ENCODE data around the gene STARD3.

STARD3 gene

DNA sequence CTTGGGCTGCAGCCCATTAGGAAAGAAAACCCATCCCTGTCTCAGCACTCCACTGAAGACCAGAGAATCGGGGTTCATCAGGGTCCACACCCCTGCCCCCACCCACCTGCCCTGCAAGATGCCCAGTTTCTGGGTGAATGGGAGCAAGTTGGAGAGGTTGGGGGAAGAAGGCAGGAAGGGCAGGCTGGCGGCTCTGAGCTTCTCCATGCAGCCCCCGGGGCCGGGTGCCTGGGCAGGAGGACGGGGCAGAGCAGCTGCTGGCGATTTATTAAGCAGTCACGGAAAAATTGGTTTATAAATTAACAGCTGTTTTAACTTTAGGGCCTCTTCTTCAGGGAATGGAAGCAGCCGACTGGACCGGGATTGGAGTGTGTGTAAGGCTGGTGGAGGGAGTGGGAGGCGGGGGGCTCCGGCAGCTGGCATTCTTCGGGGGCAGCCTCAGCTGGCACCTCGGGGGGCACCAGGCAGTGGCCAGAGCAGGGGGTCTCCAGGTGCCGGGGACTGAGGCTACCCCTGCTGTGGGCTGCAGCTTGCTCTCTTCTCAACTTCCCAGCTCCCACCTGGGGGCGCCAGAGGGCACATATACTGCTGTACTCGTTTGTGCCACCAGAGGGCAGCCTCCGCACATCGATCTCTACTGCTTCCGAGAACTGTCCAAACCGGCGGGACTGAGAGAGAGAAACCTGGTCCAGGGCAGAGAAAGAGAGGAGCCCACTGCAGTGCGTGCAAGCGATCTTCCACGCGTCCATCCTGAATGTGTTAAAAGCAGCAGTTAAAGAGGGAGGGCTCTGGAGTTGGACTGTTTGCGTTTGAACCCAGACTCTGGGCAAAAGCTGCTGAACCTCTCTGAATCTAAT lies 15.2 kb upstream of the STARD3 start:
- DNase-seq, result peak; percentile 59 to 98

GRCh38 chr17:39622380-39623006 lies 14.5 kb upstream of the STARD3 start:
- no peak for DNase-seq

GRCh38 chr17:39623356-39623950 lies 13.5 kb upstream of the STARD3 start:
- peak; percentile 53 to 97 for DNase-seq

DNA sequence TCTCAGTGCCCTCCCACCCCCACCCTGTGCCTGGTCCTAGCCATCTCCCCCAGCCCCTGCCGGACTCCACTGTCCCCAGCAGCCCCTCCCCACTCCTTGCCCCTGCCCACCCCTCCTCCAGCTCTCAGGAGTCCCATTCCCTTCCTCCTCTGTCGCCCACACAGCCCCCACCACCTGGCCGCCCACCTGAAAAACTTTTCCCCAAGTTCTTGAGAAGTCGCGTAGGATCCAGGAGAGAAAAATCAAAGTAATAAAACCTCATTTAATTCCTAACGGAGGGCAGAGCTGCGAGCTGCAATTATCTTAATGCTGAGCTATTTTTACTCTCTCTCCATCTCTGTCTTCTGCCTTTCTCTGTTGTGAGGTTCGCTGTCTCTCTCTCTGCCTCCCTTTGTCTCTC lies 12.6 kb upstream of the STARD3 start:
- DNase-seq, result no peak

DNA sequence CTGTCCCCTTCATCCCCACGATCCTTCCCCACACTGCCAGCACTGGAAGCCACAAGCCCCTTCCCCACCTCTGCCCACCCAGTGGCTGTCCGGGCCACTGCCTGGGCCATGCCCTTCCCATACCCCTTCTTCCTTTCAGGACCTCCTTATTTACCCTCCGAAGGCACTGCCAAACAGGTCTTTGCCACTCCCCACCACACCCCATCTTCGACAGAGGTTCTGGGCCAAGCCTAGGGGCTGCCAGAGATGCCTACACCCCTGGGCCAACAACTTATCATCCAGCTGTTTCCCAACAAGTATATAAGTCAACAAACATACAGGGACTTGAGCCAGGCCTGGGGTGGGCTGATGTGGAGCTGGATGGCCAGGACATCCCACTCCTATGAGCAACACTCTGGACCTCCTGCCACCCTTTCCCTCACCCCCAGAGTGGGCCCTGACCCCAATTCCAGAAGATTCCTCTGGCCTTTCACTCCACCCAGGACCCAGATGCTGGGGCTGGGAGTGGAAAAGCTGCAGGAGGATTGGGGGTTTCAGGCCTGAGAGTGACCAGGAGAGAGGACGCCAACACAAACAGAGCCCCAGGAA lies 11.7 kb upstream of the STARD3 start:
- no peak for DNase-seq

DNA sequence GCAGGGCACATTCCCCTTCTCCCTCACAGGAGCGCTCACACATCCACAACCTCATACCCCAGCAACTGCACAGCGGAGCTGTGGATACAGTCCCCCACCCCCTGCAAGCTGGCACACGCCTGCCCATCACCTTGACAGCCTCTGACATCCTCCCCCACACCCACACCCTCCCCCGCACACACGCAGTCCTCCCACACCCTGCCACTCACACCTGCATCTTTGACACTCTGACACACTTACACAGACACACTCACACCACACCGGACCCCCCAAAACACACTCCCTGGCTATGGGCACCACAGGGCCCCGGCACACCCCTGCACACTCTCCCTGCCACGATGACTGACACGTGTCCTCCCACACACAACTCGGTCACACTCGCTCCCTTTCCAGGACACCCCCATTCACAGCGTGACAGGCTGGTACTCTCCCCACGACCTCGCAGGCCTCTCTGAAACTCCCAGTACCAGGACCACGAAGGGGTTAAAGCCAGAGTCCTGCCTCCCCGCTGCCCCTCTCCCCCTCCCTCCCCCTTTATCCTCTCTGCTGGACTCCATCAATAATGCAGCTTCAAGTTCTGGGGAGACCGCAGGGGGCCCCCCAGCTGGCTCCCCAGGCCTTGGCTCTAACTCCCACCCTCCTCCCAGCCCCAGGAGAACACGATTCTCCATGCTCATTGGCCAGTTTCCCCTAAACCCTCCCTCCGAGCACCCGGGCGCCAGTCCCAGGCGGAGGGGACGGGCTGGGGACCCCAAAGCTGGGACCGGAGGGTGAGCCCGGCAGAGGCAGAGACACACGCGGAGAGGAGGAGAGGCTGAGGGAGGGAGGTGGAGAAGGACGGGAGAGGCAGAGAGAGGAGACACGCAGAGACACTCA lies 10.5 kb upstream of the STARD3 start, which contains the start of gene PPP1R1B:
TSS of gene PPP1R1B (plus strand) at position 782 of the 876 bp plus-strand sequence. CDS start 441 bp downstream, outside the sequence.
- DNase-seq, result peak in 1 of 2 donors; percentile 15

DNA sequence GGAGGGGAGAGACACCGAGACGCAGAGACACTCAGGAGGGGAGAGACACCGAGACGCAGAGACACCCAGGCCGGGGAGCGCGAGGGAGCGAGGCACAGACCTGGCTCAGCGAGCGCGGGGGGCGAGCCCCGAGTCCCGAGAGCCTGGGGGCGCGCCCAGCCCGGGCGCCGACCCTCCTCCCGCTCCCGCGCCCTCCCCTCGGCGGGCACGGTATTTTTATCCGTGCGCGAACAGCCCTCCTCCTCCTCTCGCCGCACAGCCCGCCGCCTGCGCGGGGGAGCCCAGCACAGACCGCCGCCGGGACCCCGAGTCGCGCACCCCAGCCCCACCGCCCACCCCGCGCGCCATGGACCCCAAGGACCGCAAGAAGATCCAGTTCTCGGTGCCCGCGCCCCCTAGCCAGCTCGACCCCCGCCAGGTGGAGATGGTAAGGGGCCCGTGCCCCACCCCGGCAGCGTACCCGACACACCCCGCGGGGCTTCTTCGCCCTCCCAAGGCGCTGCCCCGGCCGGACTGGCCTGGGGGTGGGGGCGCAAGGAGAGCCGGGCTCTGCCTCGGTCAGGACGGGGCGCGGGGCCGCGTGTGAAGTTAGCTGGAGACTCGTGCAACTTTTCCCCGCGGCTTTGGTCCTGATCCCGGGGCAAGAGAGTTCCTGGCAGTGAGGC lies 9.8 kb upstream of the STARD3 start:
- no peak for DNase-seq

- no peak for DNase-seq
These were observed 9.0 kb upstream of the STARD3 start for GRCh38 chr17:39627712-39628516.

GRCh38 chr17:39628655-39629493 lies 8.1 kb upstream of the STARD3 start:
- no peak for DNase-seq

GRCh38 chr17:39629494-39629880 lies 7.5 kb upstream of the STARD3 start:
- DNase-seq, result no peak

GRCh38 chr17:39629898-39630297 lies 7.0 kb upstream of the STARD3 start:
- peak; percentile 76 to 77 for DNase-seq

DNA sequence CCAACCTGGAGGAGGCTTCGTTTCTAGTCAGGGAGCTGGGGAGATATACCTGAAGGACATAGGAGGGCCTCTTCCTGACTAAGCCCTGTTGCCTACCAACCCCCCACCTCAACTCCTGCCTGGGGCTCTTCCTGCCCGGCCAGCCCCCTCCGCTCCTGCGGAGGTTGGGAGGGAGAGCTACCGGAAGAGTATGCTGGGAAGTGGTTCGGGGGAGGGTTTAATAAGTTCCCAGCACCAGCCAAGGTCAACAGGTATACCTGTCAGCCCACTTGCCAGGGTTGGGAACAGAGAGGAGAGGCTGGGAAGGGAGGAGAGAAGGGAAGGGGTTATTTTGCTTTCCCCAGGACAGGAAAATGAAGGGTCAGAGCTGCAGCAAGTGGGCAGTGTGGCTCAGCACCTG lies 5.5 kb upstream of the STARD3 start:
- DNase-seq, result no peak

- DNase-seq, result no peak
These were observed 4.6 kb upstream of the STARD3 start for GRCh38 chr17:39632153-39632941.

DNA sequence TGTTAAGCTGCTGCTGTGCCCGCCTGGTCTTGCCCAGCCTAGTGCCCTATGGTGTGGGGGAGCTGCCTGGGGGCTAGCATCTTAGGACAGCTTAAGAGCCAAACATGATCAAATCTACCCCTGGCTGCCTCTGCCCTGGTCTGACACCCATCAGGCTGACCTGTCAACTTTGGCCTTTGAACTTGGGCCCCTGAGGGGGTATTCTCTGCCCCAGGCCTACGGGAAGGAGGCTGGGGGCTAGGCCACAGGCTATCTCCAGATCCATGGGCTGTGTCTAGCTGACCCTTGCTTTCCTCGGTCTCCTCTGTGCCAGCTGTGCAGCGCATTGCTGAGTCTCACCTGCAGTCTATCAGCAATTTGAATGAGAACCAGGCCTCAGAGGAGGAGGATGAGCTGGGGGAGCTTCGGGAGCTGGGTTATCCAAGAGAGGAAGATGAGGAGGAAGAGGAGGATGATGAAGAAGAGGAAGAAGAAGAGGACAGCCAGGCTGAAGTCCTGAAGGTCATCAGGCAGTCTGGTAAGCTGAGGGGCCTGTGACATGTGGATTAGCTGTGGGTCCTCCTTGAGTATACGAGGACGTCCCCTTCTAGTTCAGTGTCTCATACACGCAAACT lies 3.3 kb upstream of the STARD3 start:
- DNase-seq, result no peak

GRCh38 chr17:39634384-39634871 lies 2.5 kb upstream of the STARD3 start:
- peak; percentile 19 to 78 for DNase-seq

- no peak for DNase-seq
These were observed 1.2 kb upstream of the STARD3 start for GRCh38 chr17:39635614-39636176.

- DNase-seq, result no peak
These were observed 387 bp upstream of the STARD3 start for GRCh38 chr17:39636587-39636926.

DNA sequence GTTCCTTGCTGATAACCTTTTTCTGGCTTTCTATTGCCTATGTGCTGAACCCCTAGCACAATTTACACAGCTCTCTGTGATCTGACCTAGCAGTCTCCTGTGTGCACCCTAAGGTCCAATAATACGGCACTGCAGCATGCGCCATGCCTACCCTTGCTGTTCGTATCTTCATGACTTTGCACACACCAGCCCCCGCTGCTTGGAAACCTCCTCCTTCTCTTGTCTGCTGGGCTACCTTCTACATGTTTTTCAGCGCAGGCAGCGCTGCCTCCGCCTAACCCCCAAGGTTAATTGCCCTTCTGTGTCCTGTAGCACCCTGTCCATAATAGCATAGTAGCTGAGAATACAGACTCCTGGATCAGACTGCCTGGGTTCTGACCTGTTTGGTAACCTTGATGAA lies 1.4 kb downstream of the STARD3 start:
- DNase-seq, result no peak
